Panc1 (cell line): ENCODE data around the gene ALLC.

ENCODE experiments used
- CTCF ChIP-seq: fragments of 450-650 bp; IDR thresholded peaks from 2 replicates; pipeline ENCODE4 v1.5.1; 2017; ENCODE audit warnings: mild to moderate bottlenecking
- POLR2AphosphoS5 ChIP-seq: IDR thresholded peaks from 2 replicates; pipeline ENCODE4 v1.6.1; 2012; ENCODE audit warnings: mild to moderate bottlenecking, low read depth, low read length, moderate library complexity
- REST ChIP-seq, 2 experiments: IDR thresholded peaks; 2 replicates each; pipeline ENCODE4 v1.6.1; 2011 to 2012; ENCODE audit warnings: low read depth in 2 of 2, control low read depth in 1 of 2, low read length in 1 of 2, mild to moderate bottlenecking in 1 of 2, moderate library complexity in 1 of 2; ENCODE audit not compliant: insufficient read depth in 1 of 2
- SIN3A ChIP-seq: IDR thresholded peaks from 2 replicates; pipeline ENCODE4 v1.6.1; 2012; ENCODE audit warnings: low read depth, mild to moderate bottlenecking, low read length, moderate library complexity, borderline replicate concordance; ENCODE audit not compliant: insufficient read depth
- TCF7L2 ChIP-seq: IDR thresholded peaks from 2 replicates; pipeline ENCODE4 v1.6.1; 2011; ENCODE audit warnings: mild to moderate bottlenecking, low read depth, low read length, inconsistent platforms

DNA sequence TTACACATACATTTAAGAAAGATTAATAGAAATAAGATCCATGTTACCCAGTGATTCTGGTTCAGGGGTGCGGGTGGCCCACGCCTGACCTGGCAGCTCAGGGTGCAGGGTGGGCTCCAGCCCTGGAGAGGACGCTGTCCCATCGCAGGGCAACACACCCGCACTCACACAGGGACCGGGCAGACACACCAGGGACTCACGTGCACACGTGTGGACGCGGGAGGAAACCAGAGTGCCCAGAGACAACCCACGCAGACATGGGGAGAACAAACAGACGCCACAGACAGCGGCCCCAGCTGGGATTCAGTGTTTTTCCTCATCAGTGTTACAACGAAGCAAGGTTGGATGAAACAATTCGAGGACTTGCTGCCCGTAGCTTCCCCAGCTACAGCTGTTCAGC is 8.4 kb upstream of the ALLC start:
- TF ChIP-seq CTCF (no peak), TCF7L2 (no peak), SIN3A (no peak), POLR2AphosphoS5 (no peak), REST (IDR thresholded peaks at IDR 0.05; ENCODE audit: insufficient read depth in 1 of 2, low read depth in 2 of 2, low read length in 1 of 2) (no peak)
